Epithelial cell of esophagus (primary cell): Measurements from ENCODE around the gene SELENOK.

ENCODE experiments used
- DNase-seq: peaks from one replicate; pipeline ENCODE4 v3.0.0; 2010; ENCODE audit warnings: low read depth
- H3K4me3 ChIP-seq: 2 replicates; pipeline ENCODE4 v1.5.1; 2011; ENCODE audit warnings: mild to moderate bottlenecking, low read length, control low read depth
- CTCF ChIP-seq: IDR thresholded peaks from 2 replicates; pipeline ENCODE4 v1.5.1; 2011; ENCODE audit warnings: low read depth, mild to moderate bottlenecking, low read length, control low read depth, inconsistent platforms; ENCODE audit not compliant: insufficient read depth; ENCODE audit errors: missing control alignments

Gene SELENOK

GRCh38 chr3:53862241-53862640 is 29.4 kb downstream of the SELENOK start:
- no peak for DNase-seq
- TF ChIP-seq CTCF: no peak
- no peak overlapping the region for H3K4me3 ChIP-seq

GRCh38 chr3:53860196-53860595 is 31.5 kb downstream of the SELENOK start:
- no peak overlapping the region for H3K4me3 ChIP-seq
- no peak for TF ChIP-seq CTCF
- DNase-seq: no peak

GRCh38 chr3:53859178-53859577 is 32.5 kb downstream of the SELENOK start:
- DNase-seq: no peak
- TF ChIP-seq CTCF: no peak
- H3K4me3 ChIP-seq: no peak overlapping the region

GRCh38 chr3:53858096-53858741 is 33.4 kb downstream of the SELENOK start:
- no peak for TF ChIP-seq CTCF
- no peak for DNase-seq
- H3K4me3 ChIP-seq: no peak overlapping the region

GRCh38 chr3:53856964-53857363 is 34.7 kb downstream of the SELENOK start:
- no peak for DNase-seq
- no peak overlapping the region for H3K4me3 ChIP-seq
- no peak for TF ChIP-seq CTCF

GRCh38 chr3:53850895-53851294 is 40.8 kb downstream of the SELENOK start:
- DNase-seq: peak; percentile 31
- TF ChIP-seq CTCF: no peak
- H3K4me3 ChIP-seq: no peak overlapping the region

- DNase-seq: no peak
- TF ChIP-seq CTCF: no peak
- H3K4me3 ChIP-seq: no peak overlapping the region
Measured at GRCh38 chr3:53849916-53850315, 41.7 kb downstream of the SELENOK start.
